ENCODE data around the gene CYP19A1.

The CYP19A1 gene

DNA sequence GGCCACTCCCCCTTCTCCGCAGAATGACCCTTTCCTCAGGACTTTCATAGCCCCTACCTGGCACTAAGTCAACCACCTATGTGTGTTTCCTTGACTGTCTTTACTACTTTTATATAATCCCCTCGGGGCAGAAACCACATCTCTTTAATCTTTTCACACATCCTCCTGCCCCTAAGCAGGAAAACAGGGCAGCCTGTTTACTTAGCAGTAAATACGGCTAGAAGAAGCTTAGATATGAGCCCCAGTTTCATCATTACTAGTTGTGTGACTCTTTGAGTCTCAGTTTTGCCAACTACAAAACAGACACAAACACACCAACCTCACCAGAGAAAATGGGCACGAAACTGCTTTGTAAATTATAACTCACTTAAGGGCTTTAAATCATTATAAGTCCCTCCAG lies 98.3 kb downstream of the CYP19A1 start:
- Histone ChIP-seq H3K27me3 (ENCODE audit: insufficient read depth, poor library complexity, severe bottlenecking) (peaks cover 26% of the 10 kb centered on the region), H3K4me3 (replicated peaks; ENCODE audit: insufficient read depth, low read length) (no peak overlapping the region), H3K27ac (replicated peaks) (no peak overlapping the region)
- DNase-seq (ENCODE audit: low read depth in 1 of 2, low spot score in 1 of 2) = no peak
- no peak for TF ChIP-seq POLR2AphosphoS5 (IDR thresholded peaks at IDR 0.05; ENCODE audit: low read depth)
- TF ChIP-seq GABPA (IDR thresholded peaks at IDR 0.05; ENCODE audit: low read depth) = no peak
- TF ChIP-seq, protein P1, sequence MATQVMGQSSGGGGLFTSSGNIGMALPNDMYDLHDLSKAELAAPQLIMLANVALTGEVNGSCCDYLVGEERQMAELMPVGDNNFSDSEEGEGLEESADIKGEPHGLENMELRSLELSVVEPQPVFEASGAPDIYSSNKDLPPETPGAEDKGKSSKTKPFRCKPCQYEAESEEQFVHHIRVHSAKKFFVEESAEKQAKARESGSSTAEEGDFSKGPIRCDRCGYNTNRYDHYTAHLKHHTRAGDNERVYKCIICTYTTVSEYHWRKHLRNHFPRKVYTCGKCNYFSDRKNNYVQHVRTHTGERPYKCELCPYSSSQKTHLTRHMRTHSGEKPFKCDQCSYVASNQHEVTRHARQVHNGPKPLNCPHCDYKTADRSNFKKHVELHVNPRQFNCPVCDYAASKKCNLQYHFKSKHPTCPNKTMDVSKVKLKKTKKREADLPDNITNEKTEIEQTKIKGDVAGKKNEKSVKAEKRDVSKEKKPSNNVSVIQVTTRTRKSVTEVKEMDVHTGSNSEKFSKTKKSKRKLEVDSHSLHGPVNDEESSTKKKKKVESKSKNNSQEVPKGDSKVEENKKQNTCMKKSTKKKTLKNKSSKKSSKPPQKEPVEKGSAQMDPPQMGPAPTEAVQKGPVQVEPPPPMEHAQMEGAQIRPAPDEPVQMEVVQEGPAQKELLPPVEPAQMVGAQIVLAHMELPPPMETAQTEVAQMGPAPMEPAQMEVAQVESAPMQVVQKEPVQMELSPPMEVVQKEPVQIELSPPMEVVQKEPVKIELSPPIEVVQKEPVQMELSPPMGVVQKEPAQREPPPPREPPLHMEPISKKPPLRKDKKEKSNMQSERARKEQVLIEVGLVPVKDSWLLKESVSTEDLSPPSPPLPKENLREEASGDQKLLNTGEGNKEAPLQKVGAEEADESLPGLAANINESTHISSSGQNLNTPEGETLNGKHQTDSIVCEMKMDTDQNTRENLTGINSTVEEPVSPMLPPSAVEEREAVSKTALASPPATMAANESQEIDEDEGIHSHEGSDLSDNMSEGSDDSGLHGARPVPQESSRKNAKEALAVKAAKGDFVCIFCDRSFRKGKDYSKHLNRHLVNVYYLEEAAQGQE (IDR thresholded peaks at IDR 0.05; ENCODE audit: insufficient replicate concordance, low read depth) = no peak
- TF ChIP-seq, protein P2, sequence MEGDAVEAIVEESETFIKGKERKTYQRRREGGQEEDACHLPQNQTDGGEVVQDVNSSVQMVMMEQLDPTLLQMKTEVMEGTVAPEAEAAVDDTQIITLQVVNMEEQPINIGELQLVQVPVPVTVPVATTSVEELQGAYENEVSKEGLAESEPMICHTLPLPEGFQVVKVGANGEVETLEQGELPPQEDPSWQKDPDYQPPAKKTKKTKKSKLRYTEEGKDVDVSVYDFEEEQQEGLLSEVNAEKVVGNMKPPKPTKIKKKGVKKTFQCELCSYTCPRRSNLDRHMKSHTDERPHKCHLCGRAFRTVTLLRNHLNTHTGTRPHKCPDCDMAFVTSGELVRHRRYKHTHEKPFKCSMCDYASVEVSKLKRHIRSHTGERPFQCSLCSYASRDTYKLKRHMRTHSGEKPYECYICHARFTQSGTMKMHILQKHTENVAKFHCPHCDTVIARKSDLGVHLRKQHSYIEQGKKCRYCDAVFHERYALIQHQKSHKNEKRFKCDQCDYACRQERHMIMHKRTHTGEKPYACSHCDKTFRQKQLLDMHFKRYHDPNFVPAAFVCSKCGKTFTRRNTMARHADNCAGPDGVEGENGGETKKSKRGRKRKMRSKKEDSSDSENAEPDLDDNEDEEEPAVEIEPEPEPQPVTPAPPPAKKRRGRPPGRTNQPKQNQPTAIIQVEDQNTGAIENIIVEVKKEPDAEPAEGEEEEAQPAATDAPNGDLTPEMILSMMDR (IDR thresholded peaks at IDR 0.05; ENCODE audit: insufficient read depth, low read length) = no peak
- no peak for TF ChIP-seq SPI1 (IDR thresholded peaks at IDR 0.05; ENCODE audit: borderline replicate concordance, low read depth)

DNA sequence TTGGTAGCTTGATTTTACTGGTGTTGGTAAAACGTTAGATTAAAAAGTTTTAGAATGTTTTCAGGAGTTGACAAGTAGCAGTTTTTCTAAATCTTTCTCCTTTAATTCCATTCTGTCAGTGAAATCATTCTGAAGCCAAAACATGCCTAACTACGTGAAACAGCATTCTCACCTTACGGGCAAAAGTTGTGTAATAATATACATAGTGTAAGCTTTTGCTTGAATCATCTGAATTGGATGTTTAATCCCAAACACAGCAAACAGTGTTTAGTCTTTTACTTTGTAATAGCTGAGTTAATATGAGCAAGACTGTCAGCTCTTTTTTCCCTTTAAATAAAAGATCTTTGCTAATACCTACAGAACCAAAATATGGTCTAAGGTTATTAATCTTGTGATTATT lies 100.6 kb downstream of the CYP19A1 start:
- TF ChIP-seq, protein P2 (IDR thresholded peaks at IDR 0.05; ENCODE audit: insufficient read depth, low read length) = no peak
- no peak for TF ChIP-seq GABPA (IDR thresholded peaks at IDR 0.05; ENCODE audit: low read depth)
- TF ChIP-seq, protein P1 (IDR thresholded peaks at IDR 0.05; ENCODE audit: insufficient replicate concordance, low read depth) = no peak
- H3K27ac ChIP-seq (replicated peaks) = no peak overlapping the region
- no peak for DNase-seq (ENCODE audit: low read depth in 1 of 2, low spot score in 1 of 2)
- no peak overlapping the region for H3K4me3 ChIP-seq (replicated peaks; ENCODE audit: insufficient read depth, low read length)
- H3K27me3 ChIP-seq (ENCODE audit: insufficient read depth, poor library complexity, severe bottlenecking) = peaks cover 31% of the 10 kb centered on the region

DNA sequence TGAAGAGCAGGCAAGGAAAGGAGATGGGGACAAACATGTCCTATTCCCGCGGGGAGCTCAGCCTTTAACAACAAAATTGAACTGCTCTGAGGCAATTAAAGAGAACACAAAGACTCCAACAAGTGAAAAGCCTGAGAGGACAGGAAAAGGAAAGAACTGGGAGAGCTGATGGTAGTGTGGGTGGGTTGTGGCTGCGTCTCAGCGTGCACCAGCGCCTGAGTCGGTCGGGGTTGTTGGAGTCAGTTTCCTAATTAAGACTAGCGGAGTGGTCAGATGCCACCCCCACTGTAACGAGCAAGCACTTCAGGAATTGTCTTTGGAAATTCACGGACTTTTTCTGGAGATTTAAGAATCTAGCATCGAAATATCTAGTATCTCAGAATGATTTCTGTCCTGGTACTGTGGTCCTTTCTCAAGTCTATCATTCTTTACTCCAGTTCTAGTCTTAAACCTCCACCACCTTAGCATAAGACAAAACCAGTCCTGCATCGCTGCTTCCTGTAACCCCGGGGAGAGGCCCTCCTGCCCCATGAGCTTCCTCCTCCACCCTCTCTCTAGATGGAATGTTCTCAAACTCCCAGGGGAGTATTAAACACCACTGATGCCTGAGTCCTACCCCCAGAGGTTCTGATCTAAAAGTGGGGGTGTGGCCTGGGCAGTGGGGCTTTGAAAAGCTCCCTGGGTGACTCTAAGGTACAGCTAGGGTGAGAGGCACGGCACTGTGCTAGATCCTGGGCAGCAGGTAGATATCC lies 104.0 kb downstream of the CYP19A1 start:
- DNase-seq (ENCODE audit: low read depth in 1 of 2, low spot score in 1 of 2) = no peak
- Histone ChIP-seq H3K27me3 (ENCODE audit: insufficient read depth, poor library complexity, severe bottlenecking) (peaks cover 30% of the 10 kb centered on the region), H3K27ac (replicated peaks) (no peak overlapping the region), H3K4me3 (replicated peaks; ENCODE audit: insufficient read depth, low read length) (no peak overlapping the region)
- TF ChIP-seq GABPA (IDR thresholded peaks at IDR 0.05; ENCODE audit: low read depth) (no peak), POLR2AphosphoS5 (IDR thresholded peaks at IDR 0.05; ENCODE audit: low read depth) (no peak)
- TF ChIP-seq, protein P2 (IDR thresholded peaks at IDR 0.05; ENCODE audit: insufficient read depth, low read length) = no peak
- TF ChIP-seq, protein P1 (IDR thresholded peaks at IDR 0.05; ENCODE audit: insufficient replicate concordance, low read depth) = no peak

Measured in HL-60 (cell line).